ENCODE results near the gene PEG3. TPM values are rescaled to one million over a fixed set of nuclear protein-coding genes. Genes with fewer than 3 reads are reported as not detected.

The PEG3 gene
- total and polyA plus RNA-seq, 10 of the 15 experiments (the other 5 are each of a cell fraction or from before 2014, with no cell fraction given) = 0.03 to 0.33 TPM; not detected in 8

DNA sequence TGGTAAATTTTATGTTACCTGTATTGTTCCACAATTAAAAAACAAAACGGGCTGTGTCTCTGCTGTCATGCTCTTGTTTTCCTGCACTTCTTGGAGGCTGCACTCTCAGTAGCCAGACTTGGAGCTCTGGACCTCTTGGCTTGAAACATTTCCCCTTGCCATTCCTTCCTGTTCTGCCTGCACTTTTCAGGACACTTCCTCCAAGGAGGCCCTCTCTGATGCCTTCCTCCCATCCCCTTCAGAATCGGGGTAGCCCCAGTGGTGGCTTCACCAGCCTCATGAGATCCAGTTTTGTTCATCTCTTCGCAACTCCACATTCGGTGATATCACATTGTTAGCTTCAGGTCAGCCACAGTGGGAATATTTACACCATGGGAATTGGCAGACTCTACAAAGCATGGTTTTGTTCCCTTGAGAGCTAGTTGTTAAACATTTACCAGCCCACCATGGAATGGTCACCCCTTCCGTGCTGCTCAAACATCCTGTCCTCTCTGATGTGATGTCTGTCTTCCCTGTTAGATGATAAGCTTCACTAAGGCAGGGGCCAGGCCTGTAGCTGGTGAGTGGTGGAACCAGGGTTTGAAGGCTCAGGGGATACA lies 40.2 kb upstream of the PEG3 start:
- H3K4me1 ChIP-seq (ENCODE audit: control insufficient read depth, insufficient read depth, low read length) = no peaks in the 10 kb centered on the region
- TF ChIP-seq BHLHE40 (IDR thresholded peaks at IDR 0.05; ENCODE audit: borderline replicate concordance in 1 of 2, low read depth in 2 of 2, low read length in 1 of 2) (no peak), IKZF1 (conservative IDR thresholded peaks at IDR 0.05) (no peak), EED (IDR thresholded peaks at IDR 0.05; ENCODE audit: low read depth) (no peak), ZNF24 (IDR thresholded peaks at IDR 0.05) (no peak), NRF1 (conservative IDR thresholded peaks at IDR 0.05; ENCODE audit: low read depth, low read length) (no peak), CBFB (IDR thresholded peaks at IDR 0.05; ENCODE audit: low read depth) (no peak), PAX8 (IDR thresholded peaks at IDR 0.05) (no peak), ZBED1 (IDR thresholded peaks at IDR 0.05; ENCODE audit: borderline replicate concordance) (no peak)
- TF ChIP-seq, protein P1, sequence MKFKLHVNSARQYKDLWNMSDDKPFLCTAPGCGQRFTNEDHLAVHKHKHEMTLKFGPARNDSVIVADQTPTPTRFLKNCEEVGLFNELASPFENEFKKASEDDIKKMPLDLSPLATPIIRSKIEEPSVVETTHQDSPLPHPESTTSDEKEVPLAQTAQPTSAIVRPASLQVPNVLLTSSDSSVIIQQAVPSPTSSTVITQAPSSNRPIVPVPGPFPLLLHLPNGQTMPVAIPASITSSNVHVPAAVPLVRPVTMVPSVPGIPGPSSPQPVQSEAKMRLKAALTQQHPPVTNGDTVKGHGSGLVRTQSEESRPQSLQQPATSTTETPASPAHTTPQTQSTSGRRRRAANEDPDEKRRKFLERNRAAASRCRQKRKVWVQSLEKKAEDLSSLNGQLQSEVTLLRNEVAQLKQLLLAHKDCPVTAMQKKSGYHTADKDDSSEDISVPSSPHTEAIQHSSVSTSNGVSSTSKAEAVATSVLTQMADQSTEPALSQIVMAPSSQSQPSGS (IDR thresholded peaks at IDR 0.05; ENCODE audit: low read length) = no peak
- TF ChIP-seq, protein P2, sequence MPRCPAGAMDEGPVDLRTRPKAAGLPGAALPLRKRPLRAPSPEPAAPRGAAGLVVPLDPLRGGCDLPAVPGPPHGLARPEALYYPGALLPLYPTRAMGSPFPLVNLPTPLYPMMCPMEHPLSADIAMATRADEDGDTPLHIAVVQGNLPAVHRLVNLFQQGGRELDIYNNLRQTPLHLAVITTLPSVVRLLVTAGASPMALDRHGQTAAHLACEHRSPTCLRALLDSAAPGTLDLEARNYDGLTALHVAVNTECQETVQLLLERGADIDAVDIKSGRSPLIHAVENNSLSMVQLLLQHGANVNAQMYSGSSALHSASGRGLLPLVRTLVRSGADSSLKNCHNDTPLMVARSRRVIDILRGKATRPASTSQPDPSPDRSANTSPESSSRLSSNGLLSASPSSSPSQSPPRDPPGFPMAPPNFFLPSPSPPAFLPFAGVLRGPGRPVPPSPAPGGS (IDR thresholded peaks at IDR 0.05; ENCODE audit: borderline replicate concordance, insufficient read depth, low read depth, low read length, poor library complexity, severe bottlenecking) = no peak
- TF ChIP-seq, protein P3, sequence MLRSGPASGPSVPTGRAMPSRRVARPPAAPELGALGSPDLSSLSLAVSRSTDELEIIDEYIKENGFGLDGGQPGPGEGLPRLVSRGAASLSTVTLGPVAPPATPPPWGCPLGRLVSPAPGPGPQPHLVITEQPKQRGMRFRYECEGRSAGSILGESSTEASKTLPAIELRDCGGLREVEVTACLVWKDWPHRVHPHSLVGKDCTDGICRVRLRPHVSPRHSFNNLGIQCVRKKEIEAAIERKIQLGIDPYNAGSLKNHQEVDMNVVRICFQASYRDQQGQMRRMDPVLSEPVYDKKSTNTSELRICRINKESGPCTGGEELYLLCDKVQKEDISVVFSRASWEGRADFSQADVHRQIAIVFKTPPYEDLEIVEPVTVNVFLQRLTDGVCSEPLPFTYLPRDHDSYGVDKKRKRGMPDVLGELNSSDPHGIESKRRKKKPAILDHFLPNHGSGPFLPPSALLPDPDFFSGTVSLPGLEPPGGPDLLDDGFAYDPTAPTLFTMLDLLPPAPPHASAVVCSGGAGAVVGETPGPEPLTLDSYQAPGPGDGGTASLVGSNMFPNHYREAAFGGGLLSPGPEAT (IDR thresholded peaks at IDR 0.05; ENCODE audit: low read depth) = no peak
- TF ChIP-seq, protein P4, sequence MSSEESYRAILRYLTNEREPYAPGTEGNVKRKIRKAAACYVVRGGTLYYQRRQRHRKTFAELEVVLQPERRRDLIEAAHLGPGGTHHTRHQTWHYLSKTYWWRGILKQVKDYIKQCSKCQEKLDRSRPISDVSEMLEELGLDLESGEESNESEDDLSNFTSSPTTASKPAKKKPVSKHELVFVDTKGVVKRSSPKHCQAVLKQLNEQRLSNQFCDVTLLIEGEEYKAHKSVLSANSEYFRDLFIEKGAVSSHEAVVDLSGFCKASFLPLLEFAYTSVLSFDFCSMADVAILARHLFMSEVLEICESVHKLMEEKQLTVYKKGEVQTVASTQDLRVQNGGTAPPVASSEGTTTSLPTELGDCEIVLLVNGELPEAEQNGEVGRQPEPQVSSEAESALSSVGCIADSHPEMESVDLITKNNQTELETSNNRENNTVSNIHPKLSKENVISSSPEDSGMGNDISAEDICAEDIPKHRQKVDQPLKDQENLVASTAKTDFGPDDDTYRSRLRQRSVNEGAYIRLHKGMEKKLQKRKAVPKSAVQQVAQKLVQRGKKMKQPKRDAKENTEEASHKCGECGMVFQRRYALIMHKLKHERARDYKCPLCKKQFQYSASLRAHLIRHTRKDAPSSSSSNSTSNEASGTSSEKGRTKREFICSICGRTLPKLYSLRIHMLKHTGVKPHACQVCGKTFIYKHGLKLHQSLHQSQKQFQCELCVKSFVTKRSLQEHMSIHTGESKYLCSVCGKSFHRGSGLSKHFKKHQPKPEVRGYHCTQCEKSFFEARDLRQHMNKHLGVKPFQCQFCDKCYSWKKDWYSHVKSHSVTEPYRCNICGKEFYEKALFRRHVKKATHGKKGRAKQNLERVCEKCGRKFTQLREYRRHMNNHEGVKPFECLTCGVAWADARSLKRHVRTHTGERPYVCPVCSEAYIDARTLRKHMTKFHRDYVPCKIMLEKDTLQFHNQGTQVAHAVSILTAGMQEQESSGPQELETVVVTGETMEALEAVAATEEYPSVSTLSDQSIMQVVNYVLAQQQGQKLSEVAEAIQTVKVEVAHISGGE (CRISPR knock-in tag; IDR thresholded peaks at IDR 0.05) = no peak
- H3K27me3 ChIP-seq (replicated peaks in 1 of 2; ENCODE audit: control insufficient read depth in 2 of 2, insufficient read depth in 2 of 2, low read length in 1 of 2) = no peaks in the 10 kb centered on the region
- WGBS (ENCODE audit: insufficient coverage, insufficient replicate concordance, low lambda C conversion rate, missing lambda C conversion rate) = 23% methylated on average over 5 of the region's 5 CpGs
- H3K9me3 ChIP-seq (replicated peaks; ENCODE audit: control insufficient read depth, insufficient read depth, low read length) = peaks cover 4% of the 10 kb centered on the region; the same call in 2 of the 3 replicates
- no peaks in the 10 kb centered on the region for H4K20me1 ChIP-seq (ENCODE audit: control insufficient read depth, insufficient read depth)
- POLR2A ChIA-PET = no interaction called here
- RAD21 ChIA-PET (ENCODE audit: unreplicated experiment) = no interaction called here
- no peak for DNase-seq (ENCODE audit: low read depth, low spot score)
- CTCF ChIA-PET = no interaction called here
- no peaks in the 10 kb centered on the region for H3K36me3 ChIP-seq (ENCODE audit: control insufficient read depth in 2 of 2, insufficient read depth in 2 of 2, low read length in 1 of 2)
- no peak overlapping the region for H3K27ac ChIP-seq (ENCODE audit: control insufficient read depth, insufficient read depth)
- H3K4me3 ChIP-seq = no peak overlapping the region
- no peak overlapping the region for H2AFZ ChIP-seq (ENCODE audit: control insufficient read depth, low read depth, low read length)
- no peak for FAIRE-seq
- in situ Hi-C loops (cut with MboI) (no loop called here), intact Hi-C loops (cut with micrococcal nuclease; ENCODE audit: unreplicated experiment) (no loop called here)
- SMC1A ChIA-PET (ENCODE audit: uncharacterized antibody, unreplicated experiment) = no interaction called here
- H3K9ac ChIP-seq (ENCODE audit: control insufficient read depth, insufficient read depth, low read length) = no peak overlapping the region
- no TSS peak for BruUV-seq (replicated peaks)
- H3K4me2 ChIP-seq (ENCODE audit: control insufficient read depth, insufficient read depth) = no peak overlapping the region
- H3K79me2 ChIP-seq (ENCODE audit: control insufficient read depth, insufficient read depth, low read length) = no peaks in the 10 kb centered on the region
- ATAC-seq = no peak
